Ovary (tissue), 9 donors: ENCODE results near the gene DACT3. TPM values are rescaled to one million over a fixed set of nuclear protein-coding genes. Genes with fewer than 3 reads are reported as not detected.
"Not testable (repeated sequence)": the region's sequence is repeated elsewhere in the genome, so short reads cannot be mapped to it uniquely, and the experiment has no call there.

Experiments used
- DNase-seq, 5 donors: peaks; one replicate each; pipeline ENCODE4 v3.0.0-alpha.2; 2019 to 2020
- H3K27ac ChIP-seq, 2 donors: fragments of 200-600 bp; one replicate each; pipeline versions ENCODE4 v1.5.1 to v1.8.0; 2019 to 2022
- H3K27me3 ChIP-seq: fragments of 200-600 bp; one replicate; pipeline ENCODE4 v1.8.0; 2022
- H3K36me3 ChIP-seq: fragments of 200-600 bp; sonication (generic); one replicate; pipeline ENCODE4 v1.5.1; 2019
- H3K4me1 ChIP-seq: one replicate; pipeline ENCODE4 v1.8.1; 2013; ENCODE audit warnings: mild to moderate bottlenecking, moderate library complexity; ENCODE audit not compliant: insufficient read depth
- H3K4me3 ChIP-seq: fragments of 200-600 bp; sonication (generic); one replicate; pipeline ENCODE4 v1.5.1; 2017
- H3K9me3 ChIP-seq, 2 donors: fragments of 200-600 bp in 1 of 2; sonication (generic) in 1 of 2; one replicate each; pipeline versions ENCODE4 v1.5.1 to v1.8.1; 2013 to 2019; ENCODE audit warnings: mild to moderate bottlenecking in 1 of 2, moderate library complexity in 1 of 2
- CTCF ChIP-seq, 3 donors: fragments of 450-650 bp in 2 of 3; fragments of 200-600 bp in 1 of 3; IDR thresholded peaks; one replicate each; pipeline versions ENCODE4 v1.5.1 to v1.8.0; 2016 to 2022; ENCODE audit warnings: antibody characterized with exemption in 3 of 3, mild to moderate bottlenecking in 1 of 3
- EP300 ChIP-seq: sonication (generic); formaldehyde crosslinking; IDR thresholded peaks from one replicate; pipeline ENCODE4 v1.6.1; 2017; ENCODE audit warnings: antibody characterized with exemption
- POLR2A ChIP-seq: fragments of 450-650 bp; IDR thresholded peaks from one replicate; pipeline ENCODE4 v1.6.1; 2017; ENCODE audit warnings: antibody characterized with exemption, mild to moderate bottlenecking, moderate library complexity
- WGBS, 3 donors: extraction: QIAGEN DNeasy Blood & Tissue Kit in 1 of 3; methylation state at CpG; one replicate each; pipeline versions ENCODE4 v1.1.5 to v1.1.7; 2013 to 2017; 5-methylcytosine and 5-hydroxymethylcytosine counted together
- intact Hi-C, 4 donors: fragments of 100-400 bp; cut with DNase I; formaldehyde crosslinking; loops; one replicate each; pipeline versions ENCODE4 v1.11.0 to v1.15.1; 2022 to 2023
- polyA plus RNA-seq, 2 donors: library from polyadenylated mRNA; stranded (reverse); fragments of 200-250 nt in 1 of 2; fragments of 350-450 nt in 1 of 2; fragmentation: Illumina TruSeq in 1 of 2; extraction: RNeasy Lipid Tissue Mini Kit (QIAGEN cat#74804) in 1 of 2; gene quantifications; one replicate each; pipeline ENCODE4 v1.2.3, GENCODE V29; 2013 to 2014
- total RNA-seq, 7 donors: library from RNA; depleted of rRNA in 2 of 7; stranded (reverse); fragments of >200 nt in 2 of 7; fragmentation: NEBNext Ultra II Directional in 3 of 7; extraction: Animal tissue kit (Norgen Biotek cat#: 25700) in 3 of 7; gene quantifications; one replicate each; pipeline versions ENCODE4 v1.1.0 to v1.2.4, GENCODE V29; 2016 to 2023
- donor health status: DM: no; HTN: no; CAD: no; lungs with moderate emphysema.
- donor health status: DM: no; HTN: no; CAD: no.
- donor health status: Bipolar disorder and iron deficiency.
- donor health status: DM: yes; HTN: yes; CAD: no.
- donor health status: DM: no; HTN: no; CAD: no.
- donor health status: DM: yes; HTN: yes; CAD: no.

DACT3 gene
- total and polyA plus RNA-seq, 9 donors, result 7.6 to 56.5 (median 20.8) TPM

- H3K36me3 ChIP-seq, result no peaks in the 10 kb centered on the region
- no peaks in the 10 kb centered on the region for H3K4me1 ChIP-seq
- H3K27me3 ChIP-seq, result no peaks in the 10 kb centered on the region
- H3K4me3 ChIP-seq, result no peak overlapping the region
- no peak for DNase-seq
- H3K27ac ChIP-seq, result no peak overlapping the region
- no peaks in the 10 kb centered on the region for H3K9me3 ChIP-seq
- TF ChIP-seq CTCF (IDR thresholded peaks at IDR 0.05) (no peak), EP300 (no peak), POLR2A (no peak)
- intact Hi-C loops, result loop anchor here in 1 of 4 donors (5.0 kb wide), 1 partner anchor 37 kb away; no protein-coding TSS in a partner anchor
- 84 to 90% (median 89%) methylated on average over 14 of the region's 14 CpGs for WGBS, 3 donors
Measured at GRCh38 chr19:46630586-46631205, 30.3 kb downstream of the DACT3 start.

- H3K4me3 ChIP-seq, result no peak overlapping the region
- intact Hi-C loops, result loop anchor here in 1 of 4 donors (5.0 kb wide), 1 partner anchor 38 kb away; no protein-coding TSS in a partner anchor
- no peaks in the 10 kb centered on the region for H3K36me3 ChIP-seq
- no peak overlapping the region for H3K27ac ChIP-seq
- no peaks in the 10 kb centered on the region for H3K9me3 ChIP-seq
- H3K27me3 ChIP-seq, result no peaks in the 10 kb centered on the region
- no peak for DNase-seq
- WGBS, 3 donors, result 62 to 72% (median 64%) methylated on average over 15 of the region's 15 CpGs
- no peaks in the 10 kb centered on the region for H3K4me1 ChIP-seq
- TF ChIP-seq EP300 (no peak), CTCF (IDR thresholded peaks at IDR 0.05) (no peak), POLR2A (no peak)
Measured at GRCh38 chr19:46629546-46630025, 31.4 kb downstream of the DACT3 start.

- not testable (repeated sequence) for H3K4me1 ChIP-seq
Measured at GRCh38 chr19:46628970-46629369, 32.0 kb downstream of the DACT3 start.

GRCh38 chr19:46626446-46626845 is 34.5 kb downstream of the DACT3 start:
- Histone ChIP-seq H3K9me3 (no peaks in the 10 kb centered on the region), H3K4me3 (no peak overlapping the region), H3K27ac (no peak overlapping the region), H3K27me3 (no peaks in the 10 kb centered on the region), H3K36me3 (no peaks in the 10 kb centered on the region), H3K4me1 (no peaks in the 10 kb centered on the region)
- no peak for TF ChIP-seq EP300
- TF ChIP-seq CTCF (IDR thresholded peaks at IDR 0.05), result no peak
- 67 to 71% (median 68%) methylated on average over 13 to 14 of the region's 14 CpGs for WGBS, 3 donors
- DNase-seq, result no peak
- intact Hi-C loops, result no loop called here

More at GRCh38 chr19:46628970-46629369, 32.0 kb downstream of the DACT3 start:
- 87 to 90% (median 90%) methylated on average over 7 of the region's 7 CpGs for WGBS, 3 donors
- H3K36me3 ChIP-seq, H3K27me3 ChIP-seq, intact Hi-C loops, H3K27ac ChIP-seq, DNase-seq, H3K4me3 ChIP-seq, H3K9me3 ChIP-seq: not testable (repeated sequence)

GRCh38 chr19:46625731-46626130 is 35.3 kb downstream of the DACT3 start:
- DNase-seq, result peak in 1 of 5 donors; percentile 34
- Histone ChIP-seq H3K27me3 (no peaks in the 10 kb centered on the region), H3K9me3 (no peaks in the 10 kb centered on the region), H3K27ac (peak overlapping the region in 1 of 2 donors; percentile 21), H3K36me3 (no peaks in the 10 kb centered on the region), H3K4me1 (no peaks in the 10 kb centered on the region), H3K4me3 (no peak overlapping the region)
- no peak for TF ChIP-seq POLR2A
- no peak for TF ChIP-seq EP300
- intact Hi-C loops, result no loop called here
- 75 to 79% (median 79%) methylated on average over 12 of the region's 12 CpGs for WGBS, 3 donors
